ENCODE measurements around the gene DNMT3A. TPM values are rescaled to one million over a fixed set of nuclear protein-coding genes. Genes with fewer than 3 reads are reported as not detected.
A peak's percentile ranks its signal among the peaks of the same experiment; 100 is the strongest.

DNMT3A gene
- total RNA-seq, 1 donor from 2014 or later, result 58.1 TPM

GRCh38 chr2:25294573-25295462 is 46.9 kb downstream of the DNMT3A start:
- Mint-ChIP-seq H3K36me3 (ENCODE audit: low read depth, unreplicated experiment) (peaks cover 7% of the 10 kb centered on the region), H3K27ac (ENCODE audit: unreplicated experiment) (peak overlapping the region; percentile 77), H3K9me3 (ENCODE audit: unreplicated experiment) (no peaks in the 10 kb centered on the region), H3K4me1 (ENCODE audit: low read depth, unreplicated experiment) (peaks cover 17% of the 10 kb centered on the region), H3K27me3 (ENCODE audit: low read depth, unreplicated experiment) (no peaks in the 10 kb centered on the region), H3K4me3 (ENCODE audit: unreplicated experiment) (no peak overlapping the region)
- Histone ChIP-seq H3K27ac (ENCODE audit: low read depth, low read length) (no peak overlapping the region), H3K4me2 (ENCODE audit: low read length) (peak overlapping the region; percentile 54), H3K9me3 (ENCODE audit: insufficient read depth, low read depth, low read length) (no peaks in the 10 kb centered on the region), H3K9ac (ENCODE audit: low read length) (no peak overlapping the region), H3K27me3 (ENCODE audit: insufficient read depth, low read length) (no peaks in the 10 kb centered on the region), H3K4me1 (ENCODE audit: insufficient read depth, low read length) (peaks cover 27% of the 10 kb centered on the region), H2AFZ (ENCODE audit: low read depth, low read length) (peak overlapping the region; percentile 64), H3K79me2 (ENCODE audit: insufficient read depth, low read length) (no peaks in the 10 kb centered on the region), H3K36me3 (ENCODE audit: insufficient read depth, low read length) (no peaks in the 10 kb centered on the region), H4K20me1 (ENCODE audit: insufficient read depth, low read length) (no peaks in the 10 kb centered on the region), H3K4me3 (ENCODE audit: insufficient read depth, low read depth, low read length) (no peak overlapping the region)
- DNase-seq (ENCODE audit: low read depth) (no peak), FAIRE-seq (no peak)
- TF ChIP-seq EZH2 (IDR thresholded peaks at IDR 0.05; ENCODE audit: insufficient read depth, low read length), result no peak
- TF ChIP-seq CTCF (IDR thresholded peaks at IDR 0.05; ENCODE audit: insufficient read depth, low read depth, low read length), result no peak

GRCh38 chr2:25293958-25294562 is 47.7 kb downstream of the DNMT3A start:
- H3K4me1 ChIP-seq (ENCODE audit: insufficient read depth, low read length), result peaks cover 27% of the 10 kb centered on the region
- H2AFZ ChIP-seq (ENCODE audit: low read depth, low read length), result no peak overlapping the region
- Mint-ChIP-seq H3K36me3 (ENCODE audit: low read depth, unreplicated experiment) (peaks cover 7% of the 10 kb centered on the region), H3K27ac (ENCODE audit: unreplicated experiment) (no peak overlapping the region), H3K27me3 (ENCODE audit: low read depth, unreplicated experiment) (no peaks in the 10 kb centered on the region), H3K4me1 (ENCODE audit: low read depth, unreplicated experiment) (peaks cover 17% of the 10 kb centered on the region), H3K4me3 (ENCODE audit: unreplicated experiment) (no peak overlapping the region), H3K9me3 (ENCODE audit: unreplicated experiment) (no peaks in the 10 kb centered on the region)
- no peaks in the 10 kb centered on the region for H3K27me3 ChIP-seq (ENCODE audit: insufficient read depth, low read length)
- H3K27ac ChIP-seq (ENCODE audit: low read depth, low read length), result no peak overlapping the region
- no peak overlapping the region for H3K9ac ChIP-seq (ENCODE audit: low read length)
- H3K36me3 ChIP-seq (ENCODE audit: insufficient read depth, low read length), result no peaks in the 10 kb centered on the region
- no peak overlapping the region for H3K4me3 ChIP-seq (ENCODE audit: insufficient read depth, low read depth, low read length)
- DNase-seq (ENCODE audit: low read depth), result no peak
- H3K9me3 ChIP-seq (ENCODE audit: insufficient read depth, low read depth, low read length), result no peaks in the 10 kb centered on the region
- H4K20me1 ChIP-seq (ENCODE audit: insufficient read depth, low read length), result no peaks in the 10 kb centered on the region
- no peak overlapping the region for H3K4me2 ChIP-seq (ENCODE audit: low read length)
- TF ChIP-seq EZH2 (IDR thresholded peaks at IDR 0.05; ENCODE audit: insufficient read depth, low read length), result no peak
- no peak for FAIRE-seq
- no peaks in the 10 kb centered on the region for H3K79me2 ChIP-seq (ENCODE audit: insufficient read depth, low read length)

DNA sequence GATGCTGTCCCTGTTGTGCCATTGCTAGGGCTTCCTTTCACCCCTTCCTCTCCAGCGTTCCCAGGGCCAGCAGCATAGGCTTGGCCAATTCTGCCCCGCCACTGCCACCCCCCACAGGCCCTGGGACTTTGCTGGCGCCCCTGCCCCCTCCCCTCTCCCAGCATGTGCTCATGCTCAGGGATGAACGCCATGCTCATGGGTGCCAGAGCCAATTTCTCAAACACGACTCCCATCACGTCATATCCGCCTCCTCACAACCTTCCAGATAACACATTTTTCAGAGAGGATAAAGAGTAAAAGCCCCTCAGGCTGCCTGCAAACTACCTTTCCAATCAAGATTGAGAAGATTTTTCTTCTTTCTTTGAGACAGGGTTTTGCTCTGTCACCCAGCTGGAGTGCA is 48.6 kb downstream of the DNMT3A start:
- FAIRE-seq, result no peak
- peaks cover 17% of the 10 kb centered on the region for H3K4me1 Mint-ChIP-seq (ENCODE audit: low read depth, unreplicated experiment)

More for the DNA sequence above, 48.6 kb downstream of the DNMT3A start:
- Histone ChIP-seq H3K9me3 (ENCODE audit: insufficient read depth, low read depth, low read length) (no peaks in the 10 kb centered on the region), H3K4me3 (ENCODE audit: insufficient read depth, low read depth, low read length) (no peak overlapping the region), H3K4me1 (ENCODE audit: insufficient read depth, low read length) (peaks cover 27% of the 10 kb centered on the region), H3K27me3 (ENCODE audit: insufficient read depth, low read length) (no peaks in the 10 kb centered on the region), H3K4me2 (ENCODE audit: low read length) (no peak overlapping the region), H3K36me3 (ENCODE audit: insufficient read depth, low read length) (no peaks in the 10 kb centered on the region), H3K27ac (ENCODE audit: low read depth, low read length) (no peak overlapping the region), H2AFZ (ENCODE audit: low read depth, low read length) (no peak overlapping the region), H3K79me2 (ENCODE audit: insufficient read depth, low read length) (no peaks in the 10 kb centered on the region), H3K9ac (ENCODE audit: low read length) (no peak overlapping the region), H4K20me1 (ENCODE audit: insufficient read depth, low read length) (no peaks in the 10 kb centered on the region)
- peak; percentile 35 for DNase-seq (ENCODE audit: low read depth)
- H3K36me3 Mint-ChIP-seq (ENCODE audit: low read depth, unreplicated experiment), result peaks cover 10% of the 10 kb centered on the region
- H3K27ac Mint-ChIP-seq (ENCODE audit: unreplicated experiment), result no peak overlapping the region
- TF ChIP-seq EZH2 (IDR thresholded peaks at IDR 0.05; ENCODE audit: insufficient read depth, low read length) (no peak), CTCF (IDR thresholded peaks at IDR 0.05; ENCODE audit: insufficient read depth, low read depth, low read length) (no peak)
- no peaks in the 10 kb centered on the region for H3K9me3 Mint-ChIP-seq (ENCODE audit: unreplicated experiment)
- H3K27me3 Mint-ChIP-seq (ENCODE audit: low read depth, unreplicated experiment), result no peaks in the 10 kb centered on the region
- H3K4me3 Mint-ChIP-seq (ENCODE audit: unreplicated experiment), result no peak overlapping the region
